GM19463 (cell line): ENCODE measurements around the gene ERCC5.
A peak's percentile ranks its signal among the peaks of the same experiment; 100 is the strongest.

Source experiments
- ATAC-seq: cut with Tn5 transposase; IDR thresholded peaks from one replicate; pipeline ENCODE4 v1.9.1; 2021; ENCODE audit warnings: mild to moderate bottlenecking, moderate library complexity; ENCODE audit not compliant: unreplicated experiment

ERCC5 gene

DNA sequence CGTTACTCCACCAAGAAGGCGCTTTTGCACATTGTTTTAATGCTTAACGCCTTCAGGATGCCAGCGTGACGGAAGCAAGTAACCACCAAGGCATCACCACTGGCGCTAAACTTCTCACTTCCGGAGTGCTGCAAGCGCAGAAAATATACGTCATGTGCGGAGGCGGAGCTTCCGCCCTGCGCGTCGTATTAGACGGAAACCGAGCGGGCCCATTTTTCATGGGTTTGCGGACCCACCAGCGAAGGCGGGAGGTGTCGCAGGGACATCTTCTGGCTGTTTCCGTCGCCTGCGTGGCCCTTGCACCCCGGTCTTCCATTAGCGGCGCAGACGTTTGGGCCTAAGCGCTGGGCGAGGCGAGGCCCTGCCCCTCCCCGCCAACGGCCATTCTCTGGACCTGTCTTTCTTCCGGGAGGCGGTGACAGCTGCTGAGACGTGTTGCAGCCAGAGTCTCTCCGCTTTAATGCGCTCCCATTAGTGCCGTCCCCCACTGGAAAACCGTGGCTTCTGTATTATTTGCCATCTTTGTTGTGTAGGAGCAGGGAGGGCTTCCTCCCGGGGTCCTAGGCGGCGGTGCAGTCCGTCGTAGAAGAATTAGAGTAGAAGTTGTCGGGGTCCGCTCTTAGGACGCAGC lies at the start of gene ERCC5:
Gene ERCC5, plus strand, starts transcription at position 403 of the 631 bp plus-strand sequence. CDS start 235 bp downstream, outside the sequence.
- ATAC-seq: peak; percentile 82

DNA sequence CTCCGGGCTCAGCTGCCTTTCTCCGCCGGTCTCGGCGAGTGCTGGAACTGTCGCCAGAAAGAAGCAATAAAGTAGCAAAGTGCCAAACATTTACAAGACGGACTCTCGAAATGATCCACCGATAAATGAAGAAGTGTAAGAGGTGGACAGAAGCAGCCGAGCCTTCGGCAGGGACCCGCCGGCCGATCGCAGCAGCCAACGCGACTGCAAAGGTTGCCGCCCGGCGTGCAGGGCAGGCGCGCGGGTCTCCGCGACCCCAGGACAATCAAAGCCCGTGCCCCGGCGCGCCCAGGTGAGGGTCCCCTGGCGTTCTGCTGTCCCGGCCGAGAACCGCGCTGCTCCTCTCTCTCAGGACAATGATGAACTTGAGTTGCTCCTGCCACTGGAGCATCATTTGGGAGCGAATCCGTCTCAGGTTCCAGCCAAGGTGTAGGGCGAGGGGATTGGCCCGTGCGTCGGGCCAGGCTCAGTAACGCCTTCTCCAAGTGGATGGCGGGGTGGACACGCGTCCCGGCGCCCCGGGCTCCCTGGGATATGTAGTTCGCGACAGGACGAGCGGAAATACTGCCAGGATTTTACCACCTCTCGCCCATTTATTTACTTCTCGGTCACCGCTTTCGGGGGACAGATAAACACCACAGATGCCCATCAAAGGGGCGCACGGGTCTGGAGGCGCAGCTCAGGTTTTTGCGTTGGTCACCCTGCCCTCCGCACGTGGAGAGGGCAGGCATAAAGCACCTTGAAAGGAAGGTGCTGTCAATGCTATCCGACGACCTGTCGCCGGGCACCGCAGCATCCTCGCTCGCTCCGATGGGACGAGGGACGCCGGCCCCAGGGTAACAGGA lies 47.0 kb upstream of the ERCC5 start, which contains the start of the genes BIVM and POGLUT2:
Gene BIVM, plus strand, starts transcription at position 539 of the 845 bp plus-strand sequence. CDS start 8,149 bp downstream, outside the sequence.
Gene POGLUT2, minus strand, starts transcription at position 396 of the 845 bp plus-strand sequence. Its CDS starts 306 bp downstream, at position 90.
- ATAC-seq: peak; percentile 73

DNA sequence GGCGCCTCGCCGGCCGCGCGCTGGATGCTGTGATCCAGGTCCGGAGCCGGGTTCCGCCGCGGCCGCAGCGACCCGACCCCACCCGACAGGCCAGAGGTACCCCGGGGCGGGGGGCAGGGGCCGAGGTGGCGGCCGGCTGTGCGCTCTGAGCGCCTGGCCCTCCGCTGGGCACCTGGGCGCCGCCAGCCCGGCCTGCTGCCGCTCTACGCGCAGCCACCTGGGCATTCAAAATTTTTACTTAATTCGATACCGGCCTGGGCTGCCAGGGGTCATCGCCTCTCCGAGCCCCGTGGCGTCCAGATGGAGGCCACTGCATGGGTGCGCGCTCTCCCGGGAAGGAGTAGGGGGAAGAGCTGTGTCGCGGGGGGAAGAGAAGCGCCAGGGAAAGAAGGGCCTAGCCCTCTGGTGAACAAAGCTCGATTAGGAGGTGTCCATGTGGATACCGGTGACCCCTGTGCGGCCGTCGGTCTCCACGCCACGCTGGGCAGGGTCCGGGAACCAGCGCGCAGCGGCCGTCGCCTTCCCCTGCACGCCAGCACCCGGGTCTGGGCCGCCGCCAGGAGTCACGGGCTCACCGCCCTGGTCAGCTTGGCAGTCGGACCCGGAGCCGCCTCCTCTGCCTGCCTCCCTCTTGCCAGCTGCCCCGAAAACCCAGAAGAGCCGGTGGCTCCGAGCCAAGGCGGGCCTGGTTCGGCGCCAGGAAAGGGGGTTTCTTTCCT lies 46.2 kb upstream of the ERCC5 start:
- ATAC-seq: peak; percentile 4

DNA sequence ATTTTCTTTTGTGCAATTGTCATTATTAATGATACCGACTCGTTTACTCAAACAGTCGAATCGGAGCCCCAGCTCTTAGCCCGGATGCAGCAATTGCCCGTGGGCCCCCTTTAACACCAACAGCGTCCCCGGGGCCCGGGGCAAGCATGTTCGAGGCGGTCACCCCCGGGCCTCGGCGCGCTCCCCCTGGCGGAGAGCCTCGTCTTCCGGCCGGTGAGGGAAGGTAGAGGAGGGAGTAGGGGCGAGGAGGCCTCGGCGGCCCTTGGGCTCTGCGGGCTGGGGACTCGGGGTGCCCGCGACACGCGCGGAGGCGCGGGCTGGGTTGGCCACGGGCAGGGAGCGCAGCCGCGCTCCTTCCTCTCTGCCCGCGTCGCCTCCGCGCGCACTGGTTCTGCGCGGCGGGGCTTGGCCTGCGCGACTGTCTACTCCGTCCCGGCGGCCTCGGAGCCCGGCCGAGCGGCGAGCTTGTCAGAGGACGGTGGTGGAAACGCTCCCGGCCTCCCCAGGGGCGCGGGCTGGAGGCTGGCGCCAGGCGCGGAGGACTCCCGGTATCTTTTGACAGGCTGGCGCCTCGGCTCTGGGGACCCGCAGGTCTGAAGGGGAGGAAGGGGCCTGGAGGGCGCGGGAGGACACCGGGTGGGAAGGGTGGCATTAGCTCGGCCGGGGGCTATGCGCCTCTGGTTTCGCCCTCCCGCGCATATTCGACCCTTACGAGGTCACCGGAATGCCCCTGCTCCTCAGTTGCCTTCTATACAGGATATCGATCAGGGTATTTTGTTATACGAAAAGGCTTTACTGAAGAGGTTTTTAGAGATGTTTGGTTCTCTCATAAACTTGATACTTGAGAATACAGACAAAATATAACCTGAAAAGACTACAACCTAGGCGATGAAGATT lies 45.4 kb upstream of the ERCC5 start:
- peak; percentile 71 for ATAC-seq

DNA sequence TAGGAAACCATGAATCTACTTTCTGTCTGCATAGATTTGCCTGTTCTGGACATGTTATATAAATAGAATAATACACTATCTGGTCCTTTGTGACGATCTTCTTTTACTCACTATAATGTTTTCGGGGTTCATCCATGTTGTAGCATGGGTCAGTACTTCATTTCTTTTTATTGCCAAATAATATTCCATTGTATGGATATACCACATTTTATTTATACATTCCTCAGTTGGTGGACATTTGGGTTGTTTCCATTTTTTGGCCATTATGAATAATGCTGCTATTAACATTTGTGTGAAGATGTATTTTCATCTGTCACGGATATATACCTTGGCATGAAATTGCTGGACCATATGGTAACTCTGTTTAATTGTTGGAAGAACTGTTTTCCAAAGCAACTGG lies 40.2 kb upstream of the ERCC5 start:
- no peak for ATAC-seq

DNA sequence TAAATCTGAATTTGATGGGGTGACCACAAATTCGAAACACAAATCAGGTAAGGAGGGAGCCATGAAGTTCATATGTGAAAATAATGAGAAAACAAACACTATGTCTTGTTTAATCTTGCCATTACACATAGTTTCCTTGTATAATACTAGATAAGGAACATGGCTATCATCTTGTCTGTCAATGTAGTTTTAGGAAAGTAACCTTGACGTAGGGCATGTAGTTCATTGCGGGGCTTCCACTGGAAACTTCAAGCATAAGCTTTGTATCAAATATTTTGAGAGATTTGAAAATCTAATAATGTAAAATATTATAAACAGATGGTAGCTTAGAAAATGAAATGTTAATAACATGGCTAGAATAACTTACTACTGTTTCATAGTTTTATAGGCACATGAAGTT lies 38.1 kb upstream of the ERCC5 start:
- no peak for ATAC-seq

DNA sequence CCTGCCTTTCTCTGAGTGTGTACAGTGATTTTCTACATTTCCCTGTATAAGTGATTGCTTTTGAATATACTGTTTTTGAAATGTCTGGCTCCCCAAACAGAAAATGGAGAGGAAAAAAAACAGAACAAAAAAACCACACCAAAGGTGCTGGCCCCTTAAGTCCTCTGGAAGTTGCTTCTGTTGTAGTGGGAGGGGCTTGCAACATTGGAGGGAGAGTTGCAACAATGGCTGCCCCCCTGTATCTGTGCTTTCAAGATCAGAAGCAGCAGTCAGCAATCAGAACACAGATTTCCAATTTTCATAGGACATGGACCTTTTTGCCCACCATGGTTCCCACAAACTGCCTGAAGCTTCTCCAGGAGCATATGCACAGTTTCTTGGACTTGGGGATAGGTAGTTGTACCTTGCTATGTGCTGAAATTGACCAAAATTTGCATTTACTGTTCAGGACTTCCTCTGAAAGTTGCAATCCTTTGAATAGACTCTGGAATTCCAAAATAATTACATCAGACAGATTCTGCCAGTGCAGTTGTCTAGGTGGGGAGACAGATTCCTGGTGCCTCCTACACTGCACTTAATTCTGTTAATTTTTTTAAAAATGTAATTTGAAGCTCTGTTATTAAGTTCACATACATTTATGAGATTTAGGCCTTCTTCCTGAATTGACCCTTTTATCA lies 33.1 kb upstream of the ERCC5 start:
- no peak for ATAC-seq

DNA sequence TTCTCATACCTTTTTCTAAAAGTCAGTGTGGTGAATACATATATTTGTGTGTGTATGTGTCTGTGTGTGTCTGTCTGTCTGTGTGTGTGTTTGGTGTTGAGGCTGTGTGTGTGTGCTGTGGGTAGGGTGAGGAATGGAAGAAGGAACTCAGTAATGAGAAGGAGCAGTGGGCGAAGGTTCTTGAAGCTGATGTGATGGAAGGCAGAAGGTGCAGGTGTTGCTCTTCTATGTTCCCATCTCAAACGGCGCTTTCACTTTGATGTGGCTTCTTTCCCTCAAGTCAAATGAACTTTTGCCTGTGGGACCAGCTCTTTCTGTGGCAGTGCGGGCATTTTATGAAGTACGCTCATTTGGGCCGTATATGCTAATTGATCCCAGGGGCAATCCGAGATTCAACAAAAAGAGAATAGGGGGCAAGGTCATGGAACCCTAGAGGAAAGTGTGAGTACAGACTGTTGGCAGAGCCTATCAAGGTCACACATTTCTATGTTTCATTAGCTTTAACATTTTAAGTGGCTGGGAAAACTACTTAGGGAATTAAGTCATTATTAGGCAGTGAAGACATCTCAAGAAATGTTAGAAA lies 31.7 kb upstream of the ERCC5 start:
- peak; percentile 46 for ATAC-seq

DNA sequence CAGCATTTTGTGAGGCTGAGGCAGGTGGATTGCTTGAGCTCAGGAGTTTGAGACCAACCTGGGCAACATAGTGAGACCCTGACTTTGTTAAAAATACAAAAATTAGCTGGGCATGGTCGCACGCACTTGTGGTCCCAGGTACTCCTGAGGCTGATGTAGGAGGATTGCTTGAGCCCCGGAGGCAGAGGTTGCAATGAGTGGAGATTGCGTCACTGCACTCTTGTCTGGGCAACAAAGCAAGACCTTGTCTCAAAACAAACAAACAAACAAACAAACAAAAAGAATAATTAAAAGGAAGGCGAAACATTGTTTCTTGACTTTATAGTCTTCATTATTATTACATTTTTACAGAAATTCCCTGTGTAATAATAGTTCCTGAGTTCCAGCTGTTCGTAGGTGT lies 31.0 kb upstream of the ERCC5 start:
- ATAC-seq: no peak

DNA sequence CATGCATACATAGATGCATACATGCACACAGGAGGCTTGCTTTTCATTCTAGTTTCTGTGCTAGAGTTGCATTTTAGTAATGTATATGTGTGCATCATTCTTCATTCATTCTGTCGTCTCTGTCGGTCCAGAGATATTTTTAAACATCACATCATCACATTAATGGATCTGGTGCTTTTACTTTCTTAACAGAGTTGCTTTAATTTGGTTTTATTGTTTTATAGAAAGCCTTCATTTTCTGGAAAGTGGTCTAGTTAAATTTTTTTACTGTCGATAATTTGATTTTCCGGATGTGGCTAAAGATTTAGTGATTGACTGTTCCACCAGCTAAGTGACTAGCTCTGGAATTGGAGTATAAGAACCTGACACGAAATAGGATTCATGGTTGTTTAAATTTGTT lies 30.0 kb upstream of the ERCC5 start:
- ATAC-seq: no peak

DNA sequence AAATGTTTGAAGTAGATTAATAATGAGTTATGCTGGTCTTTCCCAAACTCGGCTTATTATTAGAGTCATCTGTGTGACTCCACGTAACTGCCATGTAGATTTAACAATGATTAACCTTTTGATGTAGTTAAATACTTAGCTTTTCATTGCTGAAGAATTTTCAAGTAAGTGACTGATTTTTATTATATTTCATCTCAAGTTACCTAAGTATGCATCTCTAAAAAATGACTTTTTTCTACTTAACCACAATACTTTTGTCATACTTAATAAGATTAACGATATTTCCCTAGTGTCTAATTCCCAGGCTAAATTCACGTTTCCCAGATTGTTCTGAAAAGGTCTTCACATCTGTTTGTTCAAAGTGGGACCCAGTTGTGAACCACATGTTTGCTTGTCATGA lies 29.1 kb upstream of the ERCC5 start:
- no peak for ATAC-seq

DNA sequence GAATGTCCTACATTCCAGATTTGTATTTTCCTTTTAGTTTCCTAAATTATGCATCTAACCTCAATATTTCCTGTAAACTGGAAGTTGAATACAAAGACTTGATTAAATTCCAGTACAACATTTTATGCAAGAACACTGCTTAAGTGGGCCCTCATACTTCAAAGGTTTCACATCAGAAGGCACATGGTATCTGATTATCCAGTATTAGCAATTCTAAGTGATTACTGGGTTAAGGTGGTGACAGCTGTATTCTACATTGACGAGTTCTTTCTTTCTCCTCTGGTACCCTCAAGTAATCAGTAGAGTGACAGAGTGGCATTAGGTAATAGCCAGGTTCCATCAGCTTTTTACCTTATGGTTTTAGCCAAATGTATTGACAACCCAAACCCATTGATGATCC lies 28.6 kb upstream of the ERCC5 start:
- no peak for ATAC-seq

DNA sequence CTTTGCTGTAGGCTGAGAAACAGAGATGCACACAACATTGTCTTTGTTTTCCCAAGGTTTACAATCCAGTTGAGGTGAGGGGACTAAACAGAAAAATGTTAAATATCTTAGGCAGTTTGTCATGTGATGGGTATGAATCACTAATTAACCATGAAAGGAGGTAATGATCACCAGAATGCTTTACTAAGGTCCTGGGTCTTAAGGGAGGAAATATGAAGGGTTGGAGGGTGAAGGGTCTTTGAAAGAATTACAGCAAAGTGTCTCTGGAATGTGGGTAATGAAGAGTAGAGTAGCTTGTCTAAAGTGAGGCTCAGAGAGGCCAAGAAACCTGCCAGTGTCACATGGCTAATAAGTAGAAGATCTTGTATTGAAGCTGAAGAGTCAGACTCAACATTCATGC lies 27.9 kb upstream of the ERCC5 start:
- no peak for ATAC-seq

DNA sequence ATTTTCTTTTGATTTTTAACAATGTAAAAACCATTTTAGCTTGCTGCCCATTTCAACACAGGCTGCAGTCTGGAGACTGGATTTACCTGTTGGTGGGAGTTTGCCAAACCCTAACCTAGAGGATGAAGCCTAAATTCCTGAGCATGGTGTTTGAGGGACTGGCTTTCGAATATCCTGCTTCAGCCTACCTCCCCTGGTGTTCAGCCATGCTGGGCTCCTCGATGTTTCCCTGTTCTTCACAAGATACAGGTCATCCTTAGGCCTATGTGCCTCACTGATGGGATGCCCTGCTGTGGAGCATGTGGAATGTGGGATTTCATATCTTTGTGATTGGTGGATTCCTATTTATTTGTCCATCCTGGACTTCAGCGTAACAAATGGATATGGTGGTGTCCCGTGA lies 20.4 kb upstream of the ERCC5 start:
- ATAC-seq: no peak

DNA sequence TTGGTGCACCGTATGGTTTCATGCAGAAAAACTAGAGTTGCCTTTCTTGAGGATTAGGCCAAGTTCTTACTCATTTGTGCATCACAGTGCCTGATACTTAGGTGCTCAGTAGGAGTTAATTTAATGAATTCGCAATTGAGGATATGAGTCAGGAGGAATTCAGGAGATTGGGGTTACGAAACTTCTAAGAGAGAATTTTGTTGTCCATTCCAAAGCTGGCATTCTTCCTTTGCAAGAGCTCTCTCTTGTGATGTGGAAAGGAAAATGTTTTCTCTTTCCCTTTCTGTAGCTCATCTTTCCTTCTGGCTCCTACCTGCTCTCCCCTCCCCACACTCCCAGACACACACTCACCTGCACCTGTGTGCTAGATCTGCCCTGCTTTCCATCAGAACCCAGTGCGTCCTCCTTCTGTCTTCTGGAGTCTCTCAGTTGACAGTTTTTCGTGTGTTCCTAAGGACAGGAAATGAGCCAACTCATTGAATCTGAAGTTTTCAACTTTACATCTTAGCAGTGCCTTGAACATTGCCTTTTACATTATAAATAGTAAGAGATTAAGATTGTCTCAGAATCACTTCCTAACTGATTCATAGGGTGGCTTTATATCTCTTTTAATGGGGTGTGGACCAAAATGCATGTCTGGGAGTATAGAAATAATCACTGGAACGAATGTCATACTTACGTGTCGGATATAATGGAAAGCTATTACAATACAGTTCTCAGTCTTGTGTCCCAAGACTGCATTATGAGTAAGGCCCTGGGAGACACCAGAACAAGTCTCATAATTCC lies 19.7 kb upstream of the ERCC5 start:
- ATAC-seq: no peak

DNA sequence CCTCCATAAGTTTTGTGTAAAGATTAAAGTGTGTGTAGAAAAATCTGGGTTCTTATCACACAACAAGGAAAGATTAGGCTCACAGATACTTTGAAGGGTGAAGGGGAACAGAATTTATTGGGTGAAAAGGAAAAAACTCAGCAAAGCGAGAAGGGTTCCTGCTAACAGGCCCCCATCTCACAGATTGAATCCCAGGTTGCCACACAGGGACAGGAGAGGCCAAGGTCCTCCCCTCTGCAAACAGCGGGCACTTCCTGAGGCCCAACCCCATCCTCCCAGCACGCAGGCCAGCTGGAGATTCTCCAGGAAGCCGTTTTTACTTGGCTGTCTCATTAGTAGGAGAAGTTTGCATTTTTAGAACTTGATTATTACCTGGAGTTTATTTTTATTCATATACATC lies 15.2 kb upstream of the ERCC5 start:
- no peak for ATAC-seq

DNA sequence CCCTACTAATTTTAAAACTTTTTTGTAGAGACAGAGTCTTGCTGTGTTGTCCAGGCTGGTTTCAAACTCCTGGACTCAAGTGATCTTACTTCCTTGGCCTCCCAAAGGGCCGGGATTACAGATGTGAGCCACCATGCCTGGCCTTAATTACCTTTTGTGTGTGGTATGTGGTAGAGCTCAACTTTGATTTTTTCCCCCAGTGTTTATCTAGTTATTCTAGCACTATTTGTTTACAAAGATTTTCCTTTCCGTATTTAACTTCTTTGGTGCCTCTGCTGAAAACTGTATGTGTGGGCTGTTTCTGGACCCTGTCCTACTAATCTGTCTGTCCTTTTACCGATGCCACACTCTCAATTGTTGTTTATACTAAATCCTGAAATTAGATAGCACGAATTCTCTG lies 9.4 kb upstream of the ERCC5 start:
- no peak for ATAC-seq

DNA sequence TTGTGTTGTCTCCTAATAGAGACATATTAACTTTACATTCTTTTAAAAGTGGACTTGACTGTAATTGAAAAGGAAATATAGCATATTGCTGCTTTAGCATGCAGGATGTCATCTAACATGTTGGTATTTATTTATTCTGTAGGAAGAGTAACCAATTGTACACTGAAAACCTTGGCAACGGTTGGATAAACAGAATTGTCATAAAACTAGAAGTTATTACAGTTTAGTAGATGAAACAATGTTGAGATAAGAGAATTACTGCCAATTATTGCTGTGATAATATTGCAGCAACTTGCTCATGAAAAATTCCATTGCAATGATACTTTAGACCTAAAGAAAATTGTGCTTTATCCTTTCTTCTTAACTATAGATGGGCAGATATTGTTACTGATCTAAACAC lies 7.6 kb upstream of the ERCC5 start:
- no peak for ATAC-seq

DNA sequence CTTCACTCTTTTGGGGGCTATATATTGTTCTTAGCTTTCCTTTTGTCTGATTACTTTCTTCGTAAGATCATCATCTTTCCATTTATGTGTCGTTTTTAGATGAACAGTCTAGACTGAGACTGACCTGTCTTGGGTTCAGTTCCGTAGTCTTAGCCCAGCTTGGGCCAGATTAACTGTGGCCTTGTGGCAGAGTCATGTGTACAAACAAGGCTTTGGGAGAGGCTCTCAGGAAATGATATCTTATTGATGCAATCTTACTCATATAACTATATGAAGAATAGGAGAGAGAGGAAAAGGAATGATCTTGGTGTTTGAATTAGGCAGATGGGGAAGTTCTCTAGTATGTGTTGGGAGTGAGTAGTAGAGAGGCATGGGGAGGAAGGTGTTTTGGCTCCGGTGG lies 6.8 kb upstream of the ERCC5 start:
- no peak for ATAC-seq
